ENCODE data around the gene TMTC1. TPM values are rescaled to one million over a fixed set of nuclear protein-coding genes. Genes with fewer than 3 reads are reported as not detected.

TMTC1 gene
- total RNA-seq (2022; extraction: Qiagen RNA extraction) = 0.02 to 0.16 TPM (median 0.06 TPM) in 5 replicates

DNA sequence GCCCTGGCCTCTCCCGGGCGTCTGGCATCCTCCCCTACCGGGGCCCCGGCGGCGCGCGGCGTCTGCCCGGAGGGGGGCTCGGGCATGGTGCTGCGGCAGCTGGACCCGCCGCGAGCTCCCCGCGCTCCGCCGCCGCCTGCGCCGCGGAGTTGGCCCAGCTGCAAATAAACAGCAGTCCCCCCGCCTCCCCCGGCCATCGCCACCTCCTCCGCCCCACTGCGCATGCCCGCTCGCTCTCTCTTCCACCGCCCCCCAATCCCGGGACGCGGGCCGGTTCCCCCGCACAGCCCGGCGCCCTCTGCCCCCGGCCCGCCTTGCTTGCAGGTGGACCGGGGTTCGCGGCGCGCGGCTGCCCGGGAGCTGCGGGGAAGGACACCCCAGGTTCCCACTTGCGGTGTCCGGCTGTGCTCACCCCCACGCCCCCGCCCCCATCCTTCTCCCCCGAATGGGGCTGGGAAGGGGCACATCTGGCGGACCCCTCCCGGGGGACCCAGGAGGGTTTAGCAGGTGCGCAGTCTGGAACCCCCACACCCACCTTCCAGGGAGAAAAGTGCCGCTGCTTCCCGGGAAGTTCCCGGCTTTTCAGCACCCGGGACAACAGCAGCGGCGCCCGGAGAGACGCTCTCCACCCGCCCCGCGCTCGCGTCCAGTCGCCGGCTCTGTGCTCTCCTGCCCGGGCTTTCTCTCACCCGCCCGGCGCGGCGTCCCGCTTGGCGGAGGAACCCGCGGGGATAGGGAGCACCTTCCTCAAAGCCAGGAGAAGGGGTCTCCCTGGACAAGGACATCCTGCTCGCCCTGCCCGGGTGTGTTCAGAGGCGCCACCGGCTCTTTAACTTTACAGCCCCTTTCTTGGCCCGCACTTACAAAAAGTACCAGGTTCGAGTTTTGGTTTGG, at the start of gene TMTC1:
TMTC1 (minus strand) TSS at position 170 of the 894 bp plus-strand sequence. CDS start 191 bp downstream, outside the sequence.

DNA sequence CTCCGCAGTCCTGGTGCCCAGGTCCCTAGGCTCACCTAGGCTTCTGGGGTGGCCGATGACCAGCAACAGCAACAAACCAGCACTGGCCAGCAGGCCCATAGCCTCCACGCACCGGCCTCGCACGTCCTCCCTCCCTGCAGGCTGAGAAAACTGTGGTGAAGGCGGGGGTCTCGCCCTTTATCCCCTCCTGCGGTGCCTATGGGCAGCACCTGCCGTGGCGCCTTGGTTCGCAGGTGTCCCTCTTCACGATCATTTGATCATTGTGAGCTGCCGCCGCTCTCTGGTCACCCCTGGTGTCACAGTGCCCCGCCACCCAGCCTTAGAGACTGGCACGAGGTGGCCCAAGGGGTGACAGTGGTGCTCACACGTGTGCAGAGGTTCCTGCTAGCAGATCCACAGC, 286.2 kb downstream of the TMTC1 start, which contains the start of gene OVCH1:
OVCH1 (minus strand) TSS at position 99 of the 400 bp plus-strand sequence; CDS start at position 99, 0 bp downstream.

